ENCODE data around the gene ORMDL3.
A peak's percentile ranks its signal among the peaks of the same experiment; 100 is the strongest.

Gene ORMDL3

GRCh38 chr17:39927101-39927928, at the start of gene ORMDL3, which contains the start of gene LRRC3C:
ORMDL3 (minus strand) TSS chr17:39927601; CDS start chr17:39924203, 3,398 bp downstream.
LRRC3C (plus strand) TSS chr17:39927732; CDS start chr17:39941524, 13,792 bp downstream.
- peak within 1 kb of the TSS; percentile 84 for H3K4me3 ChIP-seq (ENCODE audit: low read depth, low read length)
- TF ChIP-seq CTCF (IDR thresholded peaks at IDR 0.05; ENCODE audit: low read depth, low read length) = no peak

GRCh38 chr17:39975801-39976200, 48.4 kb upstream of the ORMDL3 start:
- no peak overlapping the region for H3K4me3 ChIP-seq (ENCODE audit: low read depth, low read length)
- no peak for TF ChIP-seq CTCF (IDR thresholded peaks at IDR 0.05; ENCODE audit: low read depth, low read length)

- H3K4me3 ChIP-seq (ENCODE audit: low read depth, low read length) = no peak overlapping the region
- TF ChIP-seq CTCF (IDR thresholded peaks at IDR 0.05; ENCODE audit: low read depth, low read length) = no peak
Observed at GRCh38 chr17:39974433-39974832, 47.0 kb upstream of the ORMDL3 start.

GRCh38 chr17:39973496-39973895, 46.1 kb upstream of the ORMDL3 start:
- TF ChIP-seq CTCF (IDR thresholded peaks at IDR 0.05; ENCODE audit: low read depth, low read length) = no peak
- no peak overlapping the region for H3K4me3 ChIP-seq (ENCODE audit: low read depth, low read length)

- no peak for TF ChIP-seq CTCF (IDR thresholded peaks at IDR 0.05; ENCODE audit: low read depth, low read length)
- no peak overlapping the region for H3K4me3 ChIP-seq (ENCODE audit: low read depth, low read length)
Observed at GRCh38 chr17:39972271-39972670, 44.9 kb upstream of the ORMDL3 start.

- TF ChIP-seq CTCF (IDR thresholded peaks at IDR 0.05; ENCODE audit: low read depth, low read length) = no peak
- no peak overlapping the region for H3K4me3 ChIP-seq (ENCODE audit: low read depth, low read length)
Observed at GRCh38 chr17:39971076-39971603, 43.7 kb upstream of the ORMDL3 start.

GRCh38 chr17:39970157-39970692, 42.8 kb upstream of the ORMDL3 start:
- no peak overlapping the region for H3K4me3 ChIP-seq (ENCODE audit: low read depth, low read length)
- no peak for TF ChIP-seq CTCF (IDR thresholded peaks at IDR 0.05; ENCODE audit: low read depth, low read length)
